Adrenal gland (tissue), 12 donors: Measurements from ENCODE around the gene ACRBP. TPM values are rescaled to one million over a fixed set of nuclear protein-coding genes. Genes with fewer than 3 reads are reported as not detected.

Experiments used
- DNase-seq, 7 donors: peaks; one replicate each; pipeline ENCODE4 v3.0.0-alpha.2; 2019 to 2020
- H3K27ac ChIP-seq, 5 donors: fragments of 200-600 bp; sonication (generic) in 4 of 5; 1 replicate in 3 of 5; 2 replicates in 2 of 5; pipeline versions ENCODE4 v1.5.1 to v1.8.0; 2016 to 2020; ENCODE audit warnings: mild to moderate bottlenecking in 1 of 5
- H3K27me3 ChIP-seq: fragments of 200-600 bp; 2 replicates; pipeline ENCODE4 v1.8.0; 2021
- H3K36me3 ChIP-seq, 2 donors: fragments of 200-600 bp; replicated peaks in 1 of 2; 1 replicate in 1 of 2; 2 replicates in 1 of 2; pipeline versions ENCODE4 v1.5.1 to v1.8.0; 2018 to 2022
- H3K4me1 ChIP-seq, 2 donors: fragments of 200-600 bp; replicated peaks in 1 of 2; 1 replicate in 1 of 2; 2 replicates in 1 of 2; pipeline versions ENCODE4 v1.5.1 to v1.8.0; 2018 to 2021
- H3K4me3 ChIP-seq, 4 donors: fragments of 200-600 bp; sonication (generic) in 3 of 4; one replicate each; pipeline ENCODE4 v1.5.1; 2016 to 2018
- H3K9me3 ChIP-seq, 3 donors: fragments of 200-600 bp; sonication (generic) in 1 of 3; replicated peaks in 1 of 3; 1 replicate in 2 of 3; 2 replicates in 1 of 3; pipeline versions ENCODE4 v1.5.1 to v1.8.0; 2016 to 2021
- POLR2A ChIP-seq, 2 donors: fragments of 450-650 bp; IDR thresholded peaks; one replicate each; pipeline ENCODE4 v1.6.1; 2017; ENCODE audit warnings: antibody characterized with exemption in 2 of 2, mild to moderate bottlenecking in 2 of 2, moderate library complexity in 1 of 2
- WGBS, 4 donors: extraction: QIAGEN DNeasy Blood & Tissue Kit in 2 of 4; methylation state at CpG; one replicate each; pipeline versions ENCODE4 v1.1.5 to v1.1.7; 2013 to 2017; 5-methylcytosine and 5-hydroxymethylcytosine counted together
- intact Hi-C, 2 donors: fragments of 100-400 bp; cut with DNase I; formaldehyde crosslinking; loops; one replicate each; pipeline versions ENCODE4 v1.14.1 to v1.15.0; 2022 to 2023
- polyA plus RNA-seq, 3 donors: library from polyadenylated mRNA; stranded (reverse); fragments of 200-250 nt in 2 of 3; fragments of 350-450 nt in 1 of 3; fragmentation: Illumina TruSeq in 1 of 3; extraction: RNeasy Lipid Tissue Mini Kit (QIAGEN cat#74804) in 1 of 3; gene quantifications; one replicate each; pipeline ENCODE4 v1.2.3, GENCODE V29; 2013 to 2014
- total RNA-seq, 9 donors: library from RNA; depleted of rRNA in 4 of 9; stranded (reverse); fragments of >200 nt in 4 of 9; fragments of 120-200 nt in 1 of 9; fragmentation: NEBNext Ultra II Directional in 1 of 9; extraction: Animal tissue kit (Norgen Biotek cat#: 25700) in 1 of 9; gene quantifications; one replicate each; pipeline versions ENCODE4 v1.1.0 to v1.2.4, GENCODE V29; 2013 to 2023
- TF ChIP-seq, protein P1 (sequence below), 6 experiments: fragments of 450-650 bp in 4 of 6; fragments of 200-600 bp in 2 of 6; sonication (generic) in 1 of 6; IDR thresholded peaks; 1 replicate in 5 of 6; 2 replicates in 1 of 6; pipeline versions ENCODE4 v1.5.1 to v1.8.0; 2016 to 2021; ENCODE audit warnings: antibody characterized with exemption in 6 of 6, mild to moderate bottlenecking in 2 of 6, moderate library complexity in 1 of 6
- donor health status: healthy with polysubstance abuse.
- donor health status: Bipolar disorder and iron deficiency.
- donor health status: DM: yes; HTN: yes; CAD: no.
- donor health status: DM: no; HTN: no; CAD: no.
- donor health status: DM: no; HTN: no; CAD: no.
- donor health status: DM: yes; HTN: yes; CAD: no.

The ACRBP gene
- total and polyA plus RNA-seq, 12 donors: 0.36 to 3.1 (median 1.3) TPM

DNA sequence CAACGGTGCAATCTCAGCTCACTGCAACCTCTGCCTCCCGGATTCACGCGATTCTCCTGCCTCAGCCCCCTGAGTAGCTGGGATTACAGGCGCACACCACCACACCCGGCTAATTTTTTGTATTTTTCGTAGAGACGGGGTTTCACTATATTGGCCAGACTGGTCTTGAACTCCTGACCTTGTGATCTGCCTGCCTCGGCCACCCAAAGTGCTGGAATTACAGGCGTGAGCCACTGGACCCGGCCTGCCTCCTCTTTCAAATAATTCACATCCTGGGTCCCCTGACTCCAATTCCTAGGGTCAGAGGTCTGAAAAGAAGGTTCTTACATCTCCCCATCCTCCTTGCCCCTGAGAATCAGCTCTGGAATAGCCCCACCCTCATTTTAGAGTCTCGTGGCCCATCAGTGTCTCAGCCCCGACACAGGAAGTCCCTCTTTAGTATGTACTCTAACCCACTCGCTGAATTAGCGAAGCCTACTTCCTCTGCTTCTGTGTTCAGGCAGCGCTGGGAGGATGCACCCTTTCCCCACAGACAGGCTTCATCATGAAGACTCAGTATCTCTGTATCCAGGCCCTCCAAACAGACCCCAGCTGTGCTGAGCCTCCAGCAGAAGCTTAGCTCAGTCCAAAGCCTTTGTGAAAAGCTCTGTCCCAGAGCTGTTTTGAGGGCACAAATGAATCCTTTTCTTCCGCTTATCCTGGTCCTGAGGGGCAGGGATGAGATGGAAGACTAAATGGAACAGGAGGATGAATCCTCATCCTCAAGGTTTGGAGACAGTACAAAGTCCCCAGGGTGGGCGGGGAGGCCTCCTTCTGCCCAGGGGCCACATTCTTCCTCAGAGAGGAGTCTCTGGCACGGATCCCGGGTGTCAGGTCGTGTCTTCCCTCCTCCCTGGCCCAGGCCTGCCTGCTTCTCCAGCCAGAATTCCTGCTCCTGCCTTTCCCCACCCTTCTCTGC is 14.9 kb downstream of the ACRBP start:
- 47 to 63% (median 54%) methylated on average over 21 of the region's 21 CpGs for WGBS, 4 donors
- no peak overlapping the region for H3K4me3 ChIP-seq
- peak overlapping the region in 2 of 5 donors; percentile 47 to 56 for H3K27ac ChIP-seq
- TF ChIP-seq, protein P1, sequence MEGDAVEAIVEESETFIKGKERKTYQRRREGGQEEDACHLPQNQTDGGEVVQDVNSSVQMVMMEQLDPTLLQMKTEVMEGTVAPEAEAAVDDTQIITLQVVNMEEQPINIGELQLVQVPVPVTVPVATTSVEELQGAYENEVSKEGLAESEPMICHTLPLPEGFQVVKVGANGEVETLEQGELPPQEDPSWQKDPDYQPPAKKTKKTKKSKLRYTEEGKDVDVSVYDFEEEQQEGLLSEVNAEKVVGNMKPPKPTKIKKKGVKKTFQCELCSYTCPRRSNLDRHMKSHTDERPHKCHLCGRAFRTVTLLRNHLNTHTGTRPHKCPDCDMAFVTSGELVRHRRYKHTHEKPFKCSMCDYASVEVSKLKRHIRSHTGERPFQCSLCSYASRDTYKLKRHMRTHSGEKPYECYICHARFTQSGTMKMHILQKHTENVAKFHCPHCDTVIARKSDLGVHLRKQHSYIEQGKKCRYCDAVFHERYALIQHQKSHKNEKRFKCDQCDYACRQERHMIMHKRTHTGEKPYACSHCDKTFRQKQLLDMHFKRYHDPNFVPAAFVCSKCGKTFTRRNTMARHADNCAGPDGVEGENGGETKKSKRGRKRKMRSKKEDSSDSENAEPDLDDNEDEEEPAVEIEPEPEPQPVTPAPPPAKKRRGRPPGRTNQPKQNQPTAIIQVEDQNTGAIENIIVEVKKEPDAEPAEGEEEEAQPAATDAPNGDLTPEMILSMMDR (IDR thresholded peaks at IDR 0.05): no peak
- TF ChIP-seq POLR2A (IDR thresholded peaks at IDR 0.05): no peak
- intact Hi-C loops: no loop called here
- no peaks in the 10 kb centered on the region for H3K9me3 ChIP-seq
- H3K36me3 ChIP-seq: no peaks in the 10 kb centered on the region
- H3K27me3 ChIP-seq: no peaks in the 10 kb centered on the region
- H3K4me1 ChIP-seq: peaks cover 0 to 7% of the 10 kb centered on the region in 2 donors
- peak in 1 of 7 donors; percentile 36 for DNase-seq

DNA sequence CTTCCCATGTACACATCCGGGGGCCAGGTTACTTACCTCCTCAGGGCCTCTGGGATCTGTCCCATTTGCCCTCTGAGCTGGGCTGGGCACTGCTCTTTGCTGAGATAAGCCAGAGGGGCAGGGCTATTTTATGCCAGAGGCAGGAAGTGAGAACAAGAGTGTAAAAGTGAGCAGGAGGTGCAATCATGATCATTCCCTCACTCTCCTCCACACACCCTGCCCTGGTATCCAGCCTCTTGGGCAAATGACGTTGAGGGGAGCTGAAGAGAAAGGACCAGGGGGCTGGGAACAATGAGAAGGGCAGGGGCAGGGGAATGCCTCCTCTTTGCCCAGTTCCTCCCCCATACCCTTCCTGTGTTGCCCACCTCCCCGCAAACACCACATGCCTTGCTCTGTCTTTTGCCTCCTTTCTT is 15.7 kb downstream of the ACRBP start:
- DNase-seq: no peak
- Histone ChIP-seq H3K4me3 (no peak overlapping the region), H3K4me1 (peaks cover 0 to 7% of the 10 kb centered on the region in 2 donors), H3K27ac (peak overlapping the region in 2 of 5 donors; percentile 47 to 56), H3K9me3 (no peaks in the 10 kb centered on the region), H3K27me3 (no peaks in the 10 kb centered on the region), H3K36me3 (no peaks in the 10 kb centered on the region)
- WGBS, 4 donors: 58 to 77% (median 67%) methylated on average over 2 to 3 of the region's 3 CpGs
- TF ChIP-seq, protein P1 (IDR thresholded peaks at IDR 0.05): no peak
- no peak for TF ChIP-seq POLR2A (IDR thresholded peaks at IDR 0.05)
- intact Hi-C loops: no loop called here

DNA sequence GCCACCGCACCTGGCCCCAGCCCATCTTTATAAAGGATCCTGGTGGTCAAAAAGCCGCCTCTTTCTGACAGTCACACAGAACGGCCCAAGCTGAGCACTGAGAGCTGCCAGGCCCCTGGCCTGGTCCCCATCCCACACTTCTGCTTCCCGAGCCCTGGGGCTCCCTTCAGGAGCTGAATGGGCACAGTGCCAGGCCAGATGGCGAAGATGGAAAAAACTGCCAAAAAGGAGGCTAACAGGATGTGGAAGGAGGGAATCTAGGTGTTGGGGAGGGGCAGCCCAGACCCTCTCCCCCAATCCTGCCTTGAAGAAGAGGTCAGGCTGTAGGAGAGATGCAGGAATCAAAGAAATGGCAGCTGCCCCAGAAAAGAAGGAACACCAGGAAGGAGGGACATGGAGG is 16.5 kb downstream of the ACRBP start:
- no peaks in the 10 kb centered on the region for H3K9me3 ChIP-seq
- no peak for DNase-seq
- intact Hi-C loops: no loop called here
- no peaks in the 10 kb centered on the region for H3K27me3 ChIP-seq
- no peak overlapping the region for H3K4me3 ChIP-seq
- H3K4me1 ChIP-seq: peaks cover 0 to 7% of the 10 kb centered on the region in 2 donors
- peak overlapping the region in 1 of 5 donors; percentile 47 for H3K27ac ChIP-seq
- WGBS, 4 donors: 51 to 66% (median 56%) methylated on average over 4 to 5 of the region's 5 CpGs
- no peaks in the 10 kb centered on the region for H3K36me3 ChIP-seq
- TF ChIP-seq, protein P1 (IDR thresholded peaks at IDR 0.05): no peak
- no peak for TF ChIP-seq POLR2A (IDR thresholded peaks at IDR 0.05)

GRCh38 chr12:6627616-6628015 is 19.6 kb downstream of the ACRBP start:
- H3K9me3 ChIP-seq: no peaks in the 10 kb centered on the region
- H3K36me3 ChIP-seq: no peaks in the 10 kb centered on the region
- no peak overlapping the region for H3K27ac ChIP-seq
- no peaks in the 10 kb centered on the region for H3K27me3 ChIP-seq
- 52 to 68% (median 58%) methylated on average over 6 to 7 of the region's 7 CpGs for WGBS, 4 donors
- TF ChIP-seq POLR2A (IDR thresholded peaks at IDR 0.05): no peak
- TF ChIP-seq, protein P1 (IDR thresholded peaks at IDR 0.05): no peak
- H3K4me1 ChIP-seq: peaks cover 0 to 7% of the 10 kb centered on the region in 2 donors
- no peak for DNase-seq
- H3K4me3 ChIP-seq: no peak overlapping the region
- intact Hi-C loops: loop anchor here in 1 of 2 donors (5.0 kb wide), 1 partner anchor 210 kb away; no protein-coding TSS in a partner anchor
